OCI-LY1 (cell line): ENCODE results near the gene CDK5R1.

Source experiments
- EZH2 ChIP-seq: fragments of 200-600 bp; sonication (generic), shearing (Covaris generic); IDR thresholded peaks from 2 replicates; pipeline ENCODE4 v1.8.0; 2017; ENCODE audit warnings: borderline replicate concordance, mixed run types, mild to moderate bottlenecking, antibody characterized with exemption, low read length, moderate library complexity, mixed read lengths
- TF ChIP-seq, protein P1 (sequence below): fragments of 200-600 bp; sonication (generic), shearing (Covaris generic); IDR thresholded peaks from 2 replicates; pipeline ENCODE4 v1.5.1; 2017; ENCODE audit warnings: mild to moderate bottlenecking, antibody characterized with exemption, low read length, moderate library complexity, mixed read lengths

DNA sequence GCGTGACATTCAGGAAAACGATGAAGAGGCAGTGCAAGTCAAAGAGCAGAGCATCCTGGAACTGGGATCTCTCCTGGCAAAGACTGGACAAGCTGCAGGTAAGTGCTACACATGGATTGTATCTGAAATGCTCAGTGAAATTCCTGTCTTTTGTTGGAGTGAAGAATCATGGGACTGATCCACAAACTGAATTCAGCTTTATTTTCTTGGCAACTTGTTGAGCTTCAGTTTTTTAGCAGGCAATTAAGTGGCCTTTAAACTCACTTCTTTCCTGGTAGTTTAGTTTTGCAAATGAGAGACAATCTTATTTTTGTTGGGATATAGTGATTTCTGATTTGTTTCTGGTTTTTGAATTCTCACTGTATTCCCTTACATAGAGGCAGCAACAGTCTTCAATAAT, 39.8 kb upstream of the CDK5R1 start:
- TF ChIP-seq, protein P1, sequence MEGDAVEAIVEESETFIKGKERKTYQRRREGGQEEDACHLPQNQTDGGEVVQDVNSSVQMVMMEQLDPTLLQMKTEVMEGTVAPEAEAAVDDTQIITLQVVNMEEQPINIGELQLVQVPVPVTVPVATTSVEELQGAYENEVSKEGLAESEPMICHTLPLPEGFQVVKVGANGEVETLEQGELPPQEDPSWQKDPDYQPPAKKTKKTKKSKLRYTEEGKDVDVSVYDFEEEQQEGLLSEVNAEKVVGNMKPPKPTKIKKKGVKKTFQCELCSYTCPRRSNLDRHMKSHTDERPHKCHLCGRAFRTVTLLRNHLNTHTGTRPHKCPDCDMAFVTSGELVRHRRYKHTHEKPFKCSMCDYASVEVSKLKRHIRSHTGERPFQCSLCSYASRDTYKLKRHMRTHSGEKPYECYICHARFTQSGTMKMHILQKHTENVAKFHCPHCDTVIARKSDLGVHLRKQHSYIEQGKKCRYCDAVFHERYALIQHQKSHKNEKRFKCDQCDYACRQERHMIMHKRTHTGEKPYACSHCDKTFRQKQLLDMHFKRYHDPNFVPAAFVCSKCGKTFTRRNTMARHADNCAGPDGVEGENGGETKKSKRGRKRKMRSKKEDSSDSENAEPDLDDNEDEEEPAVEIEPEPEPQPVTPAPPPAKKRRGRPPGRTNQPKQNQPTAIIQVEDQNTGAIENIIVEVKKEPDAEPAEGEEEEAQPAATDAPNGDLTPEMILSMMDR: no peak
- no peak for TF ChIP-seq EZH2
